ENCODE measurements around the gene KRT84.

DNA sequence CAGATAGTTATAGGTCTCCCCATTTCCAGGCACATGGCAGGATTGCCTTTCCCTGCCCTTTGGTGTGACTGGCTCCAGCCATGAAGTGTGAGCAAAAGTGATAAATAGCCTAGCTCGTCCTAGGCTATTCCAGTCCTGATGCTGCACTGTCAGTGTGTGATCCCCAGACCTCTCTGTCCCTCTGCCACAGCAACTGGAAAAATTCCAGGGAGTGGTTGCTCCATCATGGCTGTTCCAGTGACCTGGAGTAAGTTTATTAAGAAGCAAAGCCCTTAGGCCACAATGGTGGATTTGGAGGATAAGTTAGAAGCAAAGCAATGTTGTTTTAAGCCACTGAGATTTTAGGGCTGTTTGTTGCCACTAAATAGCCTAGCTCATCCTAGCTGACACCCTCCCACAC, 54.4 kb downstream of the KRT84 start:
- no peak for TF ChIP-seq RAD21 (conservative IDR thresholded peaks at IDR 0.05)
- TF ChIP-seq, protein P1, sequence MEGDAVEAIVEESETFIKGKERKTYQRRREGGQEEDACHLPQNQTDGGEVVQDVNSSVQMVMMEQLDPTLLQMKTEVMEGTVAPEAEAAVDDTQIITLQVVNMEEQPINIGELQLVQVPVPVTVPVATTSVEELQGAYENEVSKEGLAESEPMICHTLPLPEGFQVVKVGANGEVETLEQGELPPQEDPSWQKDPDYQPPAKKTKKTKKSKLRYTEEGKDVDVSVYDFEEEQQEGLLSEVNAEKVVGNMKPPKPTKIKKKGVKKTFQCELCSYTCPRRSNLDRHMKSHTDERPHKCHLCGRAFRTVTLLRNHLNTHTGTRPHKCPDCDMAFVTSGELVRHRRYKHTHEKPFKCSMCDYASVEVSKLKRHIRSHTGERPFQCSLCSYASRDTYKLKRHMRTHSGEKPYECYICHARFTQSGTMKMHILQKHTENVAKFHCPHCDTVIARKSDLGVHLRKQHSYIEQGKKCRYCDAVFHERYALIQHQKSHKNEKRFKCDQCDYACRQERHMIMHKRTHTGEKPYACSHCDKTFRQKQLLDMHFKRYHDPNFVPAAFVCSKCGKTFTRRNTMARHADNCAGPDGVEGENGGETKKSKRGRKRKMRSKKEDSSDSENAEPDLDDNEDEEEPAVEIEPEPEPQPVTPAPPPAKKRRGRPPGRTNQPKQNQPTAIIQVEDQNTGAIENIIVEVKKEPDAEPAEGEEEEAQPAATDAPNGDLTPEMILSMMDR (IDR thresholded peaks at IDR 0.05; ENCODE audit: poor library complexity, severe bottlenecking): no peak
- TF ChIP-seq TAF1 (IDR thresholded peaks at IDR 0.05; ENCODE audit: low read depth): no peak
